ENCODE data around the gene SLC6A3.

Gene SLC6A3

GRCh38 chr5:1404062-1404461 lies 41.2 kb downstream of the SLC6A3 start:
- Histone ChIP-seq H3K4me2 (no peak overlapping the region), H3K9ac (no peak overlapping the region), H3K27me3 (ENCODE audit: insufficient read depth, low read depth) (peaks cover 81% of the 10 kb centered on the region), H2AFZ (ENCODE audit: low read depth) (no peak overlapping the region), H4K20me1 (ENCODE audit: insufficient read depth) (no peaks in the 10 kb centered on the region), H3K79me2 (ENCODE audit: insufficient read depth, low read depth) (no peaks in the 10 kb centered on the region), H3K36me3 (ENCODE audit: insufficient read depth) (no peaks in the 10 kb centered on the region), H3K27ac (no peak overlapping the region), H3K4me3 (IDR thresholded peaks at IDR 0.05; ENCODE audit: insufficient read depth, low read depth, low read length) (no peak overlapping the region), H3K4me1 (ENCODE audit: low read depth, poor library complexity, severe bottlenecking) (no peaks in the 10 kb centered on the region)
- TF ChIP-seq CTCF (conservative IDR thresholded peaks at IDR 0.05; ENCODE audit: low read depth, low read length), result no peak

- Histone ChIP-seq H3K27ac (no peak overlapping the region), H3K4me2 (no peak overlapping the region), H3K79me2 (ENCODE audit: insufficient read depth, low read depth) (no peaks in the 10 kb centered on the region), H3K36me3 (ENCODE audit: insufficient read depth) (no peaks in the 10 kb centered on the region), H3K4me1 (ENCODE audit: low read depth, poor library complexity, severe bottlenecking) (no peaks in the 10 kb centered on the region), H3K27me3 (ENCODE audit: insufficient read depth, low read depth) (peaks cover 80% of the 10 kb centered on the region), H2AFZ (ENCODE audit: low read depth) (no peak overlapping the region), H3K9ac (no peak overlapping the region), H3K4me3 (IDR thresholded peaks at IDR 0.05; ENCODE audit: insufficient read depth, low read depth, low read length) (no peak overlapping the region), H4K20me1 (ENCODE audit: insufficient read depth) (no peaks in the 10 kb centered on the region)
- TF ChIP-seq CTCF (conservative IDR thresholded peaks at IDR 0.05; ENCODE audit: low read depth, low read length), result no peak
These were observed 42.5 kb downstream of the SLC6A3 start for GRCh38 chr5:1402611-1403255.

- TF ChIP-seq CTCF (conservative IDR thresholded peaks at IDR 0.05; ENCODE audit: low read depth, low read length), result no peak
- H3K4me3 ChIP-seq (IDR thresholded peaks at IDR 0.05; ENCODE audit: insufficient read depth, low read depth, low read length), result no peak overlapping the region
- H3K36me3 ChIP-seq (ENCODE audit: insufficient read depth), result no peaks in the 10 kb centered on the region
- H2AFZ ChIP-seq (ENCODE audit: low read depth), result no peak overlapping the region
- no peak overlapping the region for H3K27ac ChIP-seq
- H3K9ac ChIP-seq, result no peak overlapping the region
- peaks cover 79% of the 10 kb centered on the region for H3K27me3 ChIP-seq (ENCODE audit: insufficient read depth, low read depth)
- no peak overlapping the region for H3K4me2 ChIP-seq
- H3K4me1 ChIP-seq (ENCODE audit: low read depth, poor library complexity, severe bottlenecking), result no peaks in the 10 kb centered on the region
- H3K79me2 ChIP-seq (ENCODE audit: insufficient read depth, low read depth), result no peaks in the 10 kb centered on the region
- H4K20me1 ChIP-seq (ENCODE audit: insufficient read depth), result no peaks in the 10 kb centered on the region
These were observed 43.6 kb downstream of the SLC6A3 start for GRCh38 chr5:1401536-1402138.

DNA sequence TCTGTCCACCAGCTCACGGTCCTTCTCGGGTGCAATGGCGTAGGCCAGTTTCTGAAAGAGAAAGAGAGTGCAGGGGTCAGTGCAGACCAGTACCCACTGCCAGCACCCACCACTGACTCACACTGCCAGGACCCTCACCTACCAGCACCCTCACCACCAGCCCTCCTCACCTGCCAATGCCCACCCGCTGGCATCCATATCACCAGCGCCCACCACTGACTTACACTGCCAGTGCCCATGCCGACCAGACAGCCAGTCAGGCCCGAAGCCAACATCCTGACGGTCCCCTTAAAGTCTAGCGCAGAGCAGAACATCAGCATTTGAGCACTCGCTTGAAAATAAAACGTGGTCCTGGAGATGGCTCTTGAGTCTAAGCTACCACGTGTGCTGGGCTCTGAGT lies 44.3 kb downstream of the SLC6A3 start:
- no peak overlapping the region for H3K4me2 ChIP-seq
- no peaks in the 10 kb centered on the region for H3K79me2 ChIP-seq (ENCODE audit: insufficient read depth, low read depth)
- no peak overlapping the region for H3K4me3 ChIP-seq (IDR thresholded peaks at IDR 0.05; ENCODE audit: insufficient read depth, low read depth, low read length)
- no peak overlapping the region for H3K9ac ChIP-seq
- H4K20me1 ChIP-seq (ENCODE audit: insufficient read depth), result no peaks in the 10 kb centered on the region
- no peaks in the 10 kb centered on the region for H3K36me3 ChIP-seq (ENCODE audit: insufficient read depth)
- H3K27me3 ChIP-seq (ENCODE audit: insufficient read depth, low read depth), result peaks cover 79% of the 10 kb centered on the region
- no peak for TF ChIP-seq CTCF (conservative IDR thresholded peaks at IDR 0.05; ENCODE audit: low read depth, low read length)
- no peaks in the 10 kb centered on the region for H3K4me1 ChIP-seq (ENCODE audit: low read depth, poor library complexity, severe bottlenecking)
- no peak overlapping the region for H2AFZ ChIP-seq (ENCODE audit: low read depth)
- no peak overlapping the region for H3K27ac ChIP-seq
